HEK293 (cell line): ENCODE data around the gene KCTD10.

Experiments used
- CTCF ChIA-PET: fragments of 350-600 bp; formaldehyde crosslinking; extraction: SDS; loops from one replicate; lab custom pipeline; 2021; ENCODE audit warnings: antibody characterized with exemption; lab: Yijun Ruan, JAX
- POLR2A ChIA-PET: fragments of 300-600 bp; formaldehyde crosslinking; extraction: SDS; loops from one replicate; lab custom pipeline; 2020; ENCODE audit warnings: antibody characterized with exemption, inconsistent platforms; lab: Yijun Ruan, JAX
- H3K27ac ChIP-seq: fragments of 200-500 bp; sonication (Bioruptor generic); 2 replicates; pipeline ENCODE4 v1.5.1; 2014; ENCODE audit warnings: low read depth, low read length, control low read depth, inconsistent platforms; ENCODE audit errors: extremely low read depth
- H3K36me3 ChIP-seq, 2 experiments: fragments of 200-500 bp in 1 of 2; sonication (Bioruptor generic) in 1 of 2; 1 replicate in 1 of 2; 2 replicates in 1 of 2; pipeline ENCODE4 v1.5.1; 2014 to 2017; ENCODE audit warnings: inconsistent platforms in 2 of 2, low read length in 2 of 2; ENCODE audit not compliant: control insufficient read depth in 2 of 2, insufficient read depth in 1 of 2
- H3K4me1 ChIP-seq: fragments of 200-500 bp; sonication (Bioruptor generic); 2 replicates; pipeline ENCODE4 v1.5.1; 2014; ENCODE audit warnings: mild to moderate bottlenecking, low read length, inconsistent platforms; ENCODE audit not compliant: control insufficient read depth, insufficient read depth
- H3K4me3 ChIP-seq: 2 replicates; pipeline ENCODE4 v1.5.1; 2011; ENCODE audit warnings: low read depth, mild to moderate bottlenecking, control low read depth, low read length, moderate library complexity
- H3K9me3 ChIP-seq: fragments of 200-500 bp; sonication (Bioruptor generic); 2 replicates; pipeline ENCODE4 v1.5.1; 2014; ENCODE audit warnings: low read depth, low read length, inconsistent platforms; ENCODE audit not compliant: control insufficient read depth, insufficient read depth
- SP3 ChIP-seq: fragments of 450-650 bp; formaldehyde crosslinking; IDR thresholded peaks from 2 replicates; pipeline ENCODE4 v1.5.1; 2016; ENCODE audit warnings: missing biosample characterization, missing genetic modification characterization
- TRIM28 ChIP-seq: IDR thresholded peaks from 2 replicates; pipeline ENCODE4 v1.6.1; 2011; ENCODE audit warnings: low read length, control low read depth, borderline replicate concordance
- ZEB2 ChIP-seq: fragments of 450-650 bp; formaldehyde crosslinking; IDR thresholded peaks from 2 replicates; pipeline ENCODE4 v1.5.1; 2016; ENCODE audit warnings: missing biosample characterization, missing genetic modification characterization
- ZNF16 ChIP-seq: fragments of 450-650 bp; formaldehyde crosslinking; IDR thresholded peaks from 2 replicates; pipeline ENCODE4 v1.5.1; 2016; ENCODE audit warnings: low read depth, missing biosample characterization, missing genetic modification characterization
- ZNF274 ChIP-seq, 2 experiments: fragments of 200-500 bp in 1 of 2; fragments of 450-650 bp in 1 of 2; sonication (Bioruptor generic) in 1 of 2; formaldehyde crosslinking in 1 of 2; IDR thresholded peaks; 2 replicates each; pipeline versions ENCODE4 v1.5.1 to v1.6.1; 2014 to 2016; ENCODE audit warnings: borderline replicate concordance in 1 of 2, inconsistent platforms in 1 of 2, low read length in 1 of 2, missing biosample characterization in 1 of 2, missing genetic modification characterization in 1 of 2
- ZNF292 ChIP-seq: fragments of 450-650 bp; formaldehyde crosslinking; IDR thresholded peaks from 2 replicates; pipeline ENCODE4 v1.5.1; 2016; ENCODE audit warnings: low read depth, missing biosample characterization, missing genetic modification characterization, borderline replicate concordance
- ZNF510 ChIP-seq: fragments of 450-650 bp; formaldehyde crosslinking; IDR thresholded peaks from 2 replicates; pipeline ENCODE4 v1.5.1; 2018; ENCODE audit warnings: mild to moderate bottlenecking, missing genetic modification characterization, missing biosample characterization; ENCODE audit not compliant: insufficient replicate concordance
- ZNF529 ChIP-seq: fragments of 450-650 bp; formaldehyde crosslinking; IDR thresholded peaks from 2 replicates; pipeline ENCODE4 v1.5.1; 2017; ENCODE audit warnings: missing genetic modification characterization, missing biosample characterization; ENCODE audit not compliant: insufficient replicate concordance
- ZNF600 ChIP-seq: fragments of 450-650 bp; formaldehyde crosslinking; IDR thresholded peaks from 2 replicates; pipeline ENCODE4 v1.5.1; 2016; ENCODE audit warnings: missing biosample characterization, missing genetic modification characterization
- ZNF664 ChIP-seq: fragments of 450-650 bp; formaldehyde crosslinking; IDR thresholded peaks from 2 replicates; pipeline ENCODE4 v1.5.1; 2016; ENCODE audit warnings: missing biosample characterization, missing genetic modification characterization
- ZNF670 ChIP-seq: fragments of 450-650 bp; formaldehyde crosslinking; IDR thresholded peaks from 2 replicates; pipeline ENCODE4 v1.5.1; 2016; ENCODE audit warnings: missing biosample characterization, missing genetic modification characterization, low read depth
- ZNF843 ChIP-seq: fragments of 450-650 bp; formaldehyde crosslinking; IDR thresholded peaks from 2 replicates; pipeline ENCODE4 v1.5.1; 2016; ENCODE audit warnings: missing biosample characterization, missing genetic modification characterization
- ZSCAN16 ChIP-seq: fragments of 450-650 bp; formaldehyde crosslinking; IDR thresholded peaks from 2 replicates; pipeline ENCODE4 v1.5.1; 2016; ENCODE audit warnings: missing biosample characterization, missing genetic modification characterization
- TF ChIP-seq, protein P1 (sequence below): fragments of 450-650 bp; formaldehyde crosslinking; conservative IDR thresholded peaks from 2 replicates; pipeline ENCODE4 v1.5.1; 2016; ENCODE audit warnings: low read depth, missing biosample characterization, missing genetic modification characterization
- TF ChIP-seq, protein P2 (sequence below): fragments of 450-650 bp; formaldehyde crosslinking; IDR thresholded peaks from 2 replicates; pipeline ENCODE4 v1.5.1; 2016; ENCODE audit warnings: missing biosample characterization, missing genetic modification characterization
- TF ChIP-seq, protein P3 (sequence below): fragments of 450-650 bp; formaldehyde crosslinking; IDR thresholded peaks from 2 replicates; pipeline ENCODE4 v1.5.1; 2016; ENCODE audit warnings: missing biosample characterization, missing genetic modification characterization, borderline replicate concordance

Gene KCTD10

DNA sequence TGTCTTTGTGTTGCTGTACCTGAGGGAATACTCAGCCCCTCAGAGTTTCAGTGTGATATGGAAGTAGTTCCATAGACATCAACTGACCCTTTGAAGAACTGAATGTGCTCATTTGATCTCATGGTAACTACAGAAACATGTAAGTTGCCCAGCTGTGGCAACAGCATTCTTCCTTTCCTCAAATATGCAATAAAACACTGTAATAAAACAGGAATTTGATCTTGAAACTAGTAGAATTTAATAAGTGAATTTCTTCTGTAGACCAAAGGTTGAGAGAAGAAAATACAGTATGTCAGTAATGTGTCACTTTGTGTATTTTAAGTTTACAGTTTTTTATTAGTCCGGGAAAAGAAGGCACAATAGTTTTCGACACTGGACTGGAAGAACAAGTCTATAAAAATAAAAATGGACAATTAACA is 31.9 kb downstream of the KCTD10 start (continued):
- TF ChIP-seq, protein P1, sequence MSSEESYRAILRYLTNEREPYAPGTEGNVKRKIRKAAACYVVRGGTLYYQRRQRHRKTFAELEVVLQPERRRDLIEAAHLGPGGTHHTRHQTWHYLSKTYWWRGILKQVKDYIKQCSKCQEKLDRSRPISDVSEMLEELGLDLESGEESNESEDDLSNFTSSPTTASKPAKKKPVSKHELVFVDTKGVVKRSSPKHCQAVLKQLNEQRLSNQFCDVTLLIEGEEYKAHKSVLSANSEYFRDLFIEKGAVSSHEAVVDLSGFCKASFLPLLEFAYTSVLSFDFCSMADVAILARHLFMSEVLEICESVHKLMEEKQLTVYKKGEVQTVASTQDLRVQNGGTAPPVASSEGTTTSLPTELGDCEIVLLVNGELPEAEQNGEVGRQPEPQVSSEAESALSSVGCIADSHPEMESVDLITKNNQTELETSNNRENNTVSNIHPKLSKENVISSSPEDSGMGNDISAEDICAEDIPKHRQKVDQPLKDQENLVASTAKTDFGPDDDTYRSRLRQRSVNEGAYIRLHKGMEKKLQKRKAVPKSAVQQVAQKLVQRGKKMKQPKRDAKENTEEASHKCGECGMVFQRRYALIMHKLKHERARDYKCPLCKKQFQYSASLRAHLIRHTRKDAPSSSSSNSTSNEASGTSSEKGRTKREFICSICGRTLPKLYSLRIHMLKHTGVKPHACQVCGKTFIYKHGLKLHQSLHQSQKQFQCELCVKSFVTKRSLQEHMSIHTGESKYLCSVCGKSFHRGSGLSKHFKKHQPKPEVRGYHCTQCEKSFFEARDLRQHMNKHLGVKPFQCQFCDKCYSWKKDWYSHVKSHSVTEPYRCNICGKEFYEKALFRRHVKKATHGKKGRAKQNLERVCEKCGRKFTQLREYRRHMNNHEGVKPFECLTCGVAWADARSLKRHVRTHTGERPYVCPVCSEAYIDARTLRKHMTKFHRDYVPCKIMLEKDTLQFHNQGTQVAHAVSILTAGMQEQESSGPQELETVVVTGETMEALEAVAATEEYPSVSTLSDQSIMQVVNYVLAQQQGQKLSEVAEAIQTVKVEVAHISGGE (tag by site-specific recombination): no peak
- TF ChIP-seq ZNF600: no peak
- no peak for TF ChIP-seq ZNF510
- TF ChIP-seq ZEB2: no peak

DNA sequence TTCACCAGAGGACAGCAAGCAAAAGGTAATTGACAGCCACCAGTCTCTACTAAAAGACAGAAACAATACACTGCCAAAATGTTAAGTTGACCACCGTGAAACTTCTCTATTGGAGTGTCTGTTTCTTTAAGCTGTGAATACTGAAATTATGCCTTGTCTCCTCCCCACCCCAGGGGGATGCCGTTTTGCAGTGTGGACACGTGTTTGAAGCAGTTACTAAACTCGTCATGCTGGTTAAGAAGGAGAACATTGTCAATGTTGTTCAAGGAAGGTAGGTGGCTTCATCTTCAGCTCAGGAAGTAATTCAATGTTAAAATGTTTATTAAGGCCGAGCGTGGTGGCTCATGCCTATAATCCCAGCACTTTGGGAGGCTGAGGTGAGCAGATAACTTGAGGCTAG is 32.8 kb downstream of the KCTD10 start:
- POLR2A ChIA-PET: no interaction called here

More for the DNA sequence above, 32.8 kb downstream of the KCTD10 start:
- Histone ChIP-seq H3K4me1 (no peaks in the 10 kb centered on the region; the same call in 1 of the 2 replicates), H3K4me3 (no peak overlapping the region), H3K36me3 (peaks cover 0 to 29% of the 10 kb centered on the region in 2 experiments; a peak in 2 of 3 replicates), H3K27ac (no peak overlapping the region)
- CTCF ChIA-PET: interaction anchor here (0.6 to 1.2 kb wide), 4 partner anchors 10 to 88 kb away, joined by 3 to 6 read pairs (median 4); no protein-coding TSS in a partner anchor
- no peak for TF ChIP-seq SP3 (tag by site-specific recombination)
- TF ChIP-seq, protein P2, sequence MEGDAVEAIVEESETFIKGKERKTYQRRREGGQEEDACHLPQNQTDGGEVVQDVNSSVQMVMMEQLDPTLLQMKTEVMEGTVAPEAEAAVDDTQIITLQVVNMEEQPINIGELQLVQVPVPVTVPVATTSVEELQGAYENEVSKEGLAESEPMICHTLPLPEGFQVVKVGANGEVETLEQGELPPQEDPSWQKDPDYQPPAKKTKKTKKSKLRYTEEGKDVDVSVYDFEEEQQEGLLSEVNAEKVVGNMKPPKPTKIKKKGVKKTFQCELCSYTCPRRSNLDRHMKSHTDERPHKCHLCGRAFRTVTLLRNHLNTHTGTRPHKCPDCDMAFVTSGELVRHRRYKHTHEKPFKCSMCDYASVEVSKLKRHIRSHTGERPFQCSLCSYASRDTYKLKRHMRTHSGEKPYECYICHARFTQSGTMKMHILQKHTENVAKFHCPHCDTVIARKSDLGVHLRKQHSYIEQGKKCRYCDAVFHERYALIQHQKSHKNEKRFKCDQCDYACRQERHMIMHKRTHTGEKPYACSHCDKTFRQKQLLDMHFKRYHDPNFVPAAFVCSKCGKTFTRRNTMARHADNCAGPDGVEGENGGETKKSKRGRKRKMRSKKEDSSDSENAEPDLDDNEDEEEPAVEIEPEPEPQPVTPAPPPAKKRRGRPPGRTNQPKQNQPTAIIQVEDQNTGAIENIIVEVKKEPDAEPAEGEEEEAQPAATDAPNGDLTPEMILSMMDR: no peak
- TF ChIP-seq TRIM28: no peak
- TF ChIP-seq ZNF670 (tag by site-specific recombination): no peak
- no peak for TF ChIP-seq ZNF664 (tag by site-specific recombination)
- TF ChIP-seq, protein P3, sequence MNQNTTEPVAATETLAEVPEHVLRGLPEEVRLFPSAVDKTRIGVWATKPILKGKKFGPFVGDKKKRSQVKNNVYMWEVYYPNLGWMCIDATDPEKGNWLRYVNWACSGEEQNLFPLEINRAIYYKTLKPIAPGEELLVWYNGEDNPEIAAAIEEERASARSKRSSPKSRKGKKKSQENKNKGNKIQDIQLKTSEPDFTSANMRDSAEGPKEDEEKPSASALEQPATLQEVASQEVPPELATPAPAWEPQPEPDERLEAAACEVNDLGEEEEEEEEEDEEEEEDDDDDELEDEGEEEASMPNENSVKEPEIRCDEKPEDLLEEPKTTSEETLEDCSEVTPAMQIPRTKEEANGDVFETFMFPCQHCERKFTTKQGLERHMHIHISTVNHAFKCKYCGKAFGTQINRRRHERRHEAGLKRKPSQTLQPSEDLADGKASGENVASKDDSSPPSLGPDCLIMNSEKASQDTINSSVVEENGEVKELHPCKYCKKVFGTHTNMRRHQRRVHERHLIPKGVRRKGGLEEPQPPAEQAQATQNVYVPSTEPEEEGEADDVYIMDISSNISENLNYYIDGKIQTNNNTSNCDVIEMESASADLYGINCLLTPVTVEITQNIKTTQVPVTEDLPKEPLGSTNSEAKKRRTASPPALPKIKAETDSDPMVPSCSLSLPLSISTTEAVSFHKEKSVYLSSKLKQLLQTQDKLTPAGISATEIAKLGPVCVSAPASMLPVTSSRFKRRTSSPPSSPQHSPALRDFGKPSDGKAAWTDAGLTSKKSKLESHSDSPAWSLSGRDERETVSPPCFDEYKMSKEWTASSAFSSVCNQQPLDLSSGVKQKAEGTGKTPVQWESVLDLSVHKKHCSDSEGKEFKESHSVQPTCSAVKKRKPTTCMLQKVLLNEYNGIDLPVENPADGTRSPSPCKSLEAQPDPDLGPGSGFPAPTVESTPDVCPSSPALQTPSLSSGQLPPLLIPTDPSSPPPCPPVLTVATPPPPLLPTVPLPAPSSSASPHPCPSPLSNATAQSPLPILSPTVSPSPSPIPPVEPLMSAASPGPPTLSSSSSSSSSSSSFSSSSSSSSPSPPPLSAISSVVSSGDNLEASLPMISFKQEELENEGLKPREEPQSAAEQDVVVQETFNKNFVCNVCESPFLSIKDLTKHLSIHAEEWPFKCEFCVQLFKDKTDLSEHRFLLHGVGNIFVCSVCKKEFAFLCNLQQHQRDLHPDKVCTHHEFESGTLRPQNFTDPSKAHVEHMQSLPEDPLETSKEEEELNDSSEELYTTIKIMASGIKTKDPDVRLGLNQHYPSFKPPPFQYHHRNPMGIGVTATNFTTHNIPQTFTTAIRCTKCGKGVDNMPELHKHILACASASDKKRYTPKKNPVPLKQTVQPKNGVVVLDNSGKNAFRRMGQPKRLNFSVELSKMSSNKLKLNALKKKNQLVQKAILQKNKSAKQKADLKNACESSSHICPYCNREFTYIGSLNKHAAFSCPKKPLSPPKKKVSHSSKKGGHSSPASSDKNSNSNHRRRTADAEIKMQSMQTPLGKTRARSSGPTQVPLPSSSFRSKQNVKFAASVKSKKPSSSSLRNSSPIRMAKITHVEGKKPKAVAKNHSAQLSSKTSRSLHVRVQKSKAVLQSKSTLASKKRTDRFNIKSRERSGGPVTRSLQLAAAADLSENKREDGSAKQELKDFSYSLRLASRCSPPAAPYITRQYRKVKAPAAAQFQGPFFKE: no peak
- TF ChIP-seq ZNF843 (tag by site-specific recombination): no peak
- no peak for TF ChIP-seq ZSCAN16
- TF ChIP-seq ZNF16 (tag by site-specific recombination): no peak
- TF ChIP-seq ZNF529 (tag by site-specific recombination): no peak
- TF ChIP-seq ZNF274 (IDR thresholded peaks at IDR 0.05; ENCODE audit: low read length): no peak
- TF ChIP-seq ZNF274 (tag by site-specific recombination; IDR thresholded peaks at IDR 0.05; ENCODE audit: borderline replicate concordance): no peak
- TF ChIP-seq ZNF292 (tag by site-specific recombination): no peak
- TF ChIP-seq, all 188 proteins: peak for 0
- H3K9me3 ChIP-seq: no peaks in the 10 kb centered on the region
